HG03571 (cell line): ENCODE data around the gene WT1.
"Not testable (repeated sequence)": the region's sequence is repeated elsewhere in the genome, so short reads cannot be mapped to it uniquely, and the experiment has no call there.

Experiments
- ATAC-seq: cut with Tn5 transposase; IDR thresholded peaks from one replicate; pipeline ENCODE4 v1.9.1; 2021; ENCODE audit not compliant: unreplicated experiment

The WT1 gene

GRCh38 chr11:32388871-32389770 is 46.2 kb downstream of the WT1 start:
- ATAC-seq, result no peak

- ATAC-seq, result no peak
These were observed 47.0 kb downstream of the WT1 start for GRCh38 chr11:32388365-32388764.

GRCh38 chr11:32387411-32387810 is 47.9 kb downstream of the WT1 start:
- ATAC-seq, result no peak

- no peak for ATAC-seq
These were observed 48.5 kb downstream of the WT1 start for GRCh38 chr11:32386770-32387377.

- no peak for ATAC-seq
These were observed 49.3 kb downstream of the WT1 start for GRCh38 chr11:32385998-32386397.

GRCh38 chr11:32382339-32383049 is 52.8 kb downstream of the WT1 start:
- ATAC-seq, result no peak

GRCh38 chr11:32381179-32381578 is 54.2 kb downstream of the WT1 start:
- no peak for ATAC-seq

GRCh38 chr11:32379719-32380118 is 55.6 kb downstream of the WT1 start:
- no peak for ATAC-seq

- no peak for ATAC-seq
These were observed 59.5 kb downstream of the WT1 start for GRCh38 chr11:32375826-32376225.

- ATAC-seq, result no peak
These were observed 61.1 kb downstream of the WT1 start for GRCh38 chr11:32374261-32374711.

GRCh38 chr11:32369987-32370386 is 65.4 kb downstream of the WT1 start:
- ATAC-seq, result not testable (repeated sequence)

GRCh38 chr11:32366666-32367065 is 68.7 kb downstream of the WT1 start:
- no peak for ATAC-seq

- no peak for ATAC-seq
These were observed 70.1 kb downstream of the WT1 start for GRCh38 chr11:32365192-32365591.

- no peak for ATAC-seq
These were observed 76.6 kb downstream of the WT1 start for GRCh38 chr11:32358729-32359128.

GRCh38 chr11:32353884-32354283 is 81.5 kb downstream of the WT1 start:
- no peak for ATAC-seq

- ATAC-seq, result no peak
These were observed 86.8 kb downstream of the WT1 start for GRCh38 chr11:32348502-32348901.

- no peak for ATAC-seq
These were observed 90.4 kb downstream of the WT1 start for GRCh38 chr11:32344946-32345345.

- no peak for ATAC-seq
These were observed 91.9 kb downstream of the WT1 start for GRCh38 chr11:32343325-32344008.

- ATAC-seq, result no peak
These were observed 93.4 kb downstream of the WT1 start for GRCh38 chr11:32341620-32342613.

GRCh38 chr11:32340181-32340580 is 95.2 kb downstream of the WT1 start:
- ATAC-seq, result no peak
